ENCODE measurements around the gene TAL2. TPM values are rescaled to one million over a fixed set of nuclear protein-coding genes. Genes with fewer than 3 reads are reported as not detected.

Gene TAL2
- polyA plus RNA-seq, 1 experiment = 0.13 TPM

DNA sequence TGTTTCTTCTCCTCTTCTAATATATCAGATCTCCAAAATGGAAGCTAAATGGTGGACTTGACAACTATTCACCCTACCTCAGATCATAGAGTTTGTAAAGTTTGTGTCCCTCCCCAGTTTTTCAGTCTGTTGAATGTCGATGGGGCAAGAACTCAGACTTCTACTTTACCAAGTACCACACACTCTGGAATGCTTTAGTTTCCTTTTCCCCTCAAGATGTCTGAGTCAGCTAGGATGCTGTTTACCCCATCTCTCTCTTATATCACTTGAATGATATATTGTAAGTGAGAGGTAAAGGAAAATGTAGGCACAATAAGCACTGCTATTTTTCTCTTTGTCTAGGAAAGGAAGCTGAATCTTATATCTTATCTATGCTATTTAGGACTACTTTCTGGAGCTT lies 25.9 kb upstream of the TAL2 start:
- CTCF ChIA-PET = interaction anchor here (1.3 to 1.9 kb wide), 2 partner anchors 9 to 12 kb away, joined by 3 to 4 read pairs; no protein-coding TSS in a partner anchor
- POLR2A ChIA-PET = no interaction called here
- Histone ChIP-seq H3K27me3 (ENCODE audit: control insufficient read depth, insufficient read depth, low read length) (no peaks in the 10 kb centered on the region), H3K4me3 (ENCODE audit: low read depth, low read length) (no peak overlapping the region), H3K36me3 (ENCODE audit: control insufficient read depth, insufficient read depth, low read length) (no peaks in the 10 kb centered on the region)
- TF ChIP-seq, protein P1, sequence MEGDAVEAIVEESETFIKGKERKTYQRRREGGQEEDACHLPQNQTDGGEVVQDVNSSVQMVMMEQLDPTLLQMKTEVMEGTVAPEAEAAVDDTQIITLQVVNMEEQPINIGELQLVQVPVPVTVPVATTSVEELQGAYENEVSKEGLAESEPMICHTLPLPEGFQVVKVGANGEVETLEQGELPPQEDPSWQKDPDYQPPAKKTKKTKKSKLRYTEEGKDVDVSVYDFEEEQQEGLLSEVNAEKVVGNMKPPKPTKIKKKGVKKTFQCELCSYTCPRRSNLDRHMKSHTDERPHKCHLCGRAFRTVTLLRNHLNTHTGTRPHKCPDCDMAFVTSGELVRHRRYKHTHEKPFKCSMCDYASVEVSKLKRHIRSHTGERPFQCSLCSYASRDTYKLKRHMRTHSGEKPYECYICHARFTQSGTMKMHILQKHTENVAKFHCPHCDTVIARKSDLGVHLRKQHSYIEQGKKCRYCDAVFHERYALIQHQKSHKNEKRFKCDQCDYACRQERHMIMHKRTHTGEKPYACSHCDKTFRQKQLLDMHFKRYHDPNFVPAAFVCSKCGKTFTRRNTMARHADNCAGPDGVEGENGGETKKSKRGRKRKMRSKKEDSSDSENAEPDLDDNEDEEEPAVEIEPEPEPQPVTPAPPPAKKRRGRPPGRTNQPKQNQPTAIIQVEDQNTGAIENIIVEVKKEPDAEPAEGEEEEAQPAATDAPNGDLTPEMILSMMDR (IDR thresholded peaks at IDR 0.05; ENCODE audit: insufficient read depth, low read depth, low read length) = no peak
- no peak for DNase-seq (ENCODE audit: low read depth)

DNA sequence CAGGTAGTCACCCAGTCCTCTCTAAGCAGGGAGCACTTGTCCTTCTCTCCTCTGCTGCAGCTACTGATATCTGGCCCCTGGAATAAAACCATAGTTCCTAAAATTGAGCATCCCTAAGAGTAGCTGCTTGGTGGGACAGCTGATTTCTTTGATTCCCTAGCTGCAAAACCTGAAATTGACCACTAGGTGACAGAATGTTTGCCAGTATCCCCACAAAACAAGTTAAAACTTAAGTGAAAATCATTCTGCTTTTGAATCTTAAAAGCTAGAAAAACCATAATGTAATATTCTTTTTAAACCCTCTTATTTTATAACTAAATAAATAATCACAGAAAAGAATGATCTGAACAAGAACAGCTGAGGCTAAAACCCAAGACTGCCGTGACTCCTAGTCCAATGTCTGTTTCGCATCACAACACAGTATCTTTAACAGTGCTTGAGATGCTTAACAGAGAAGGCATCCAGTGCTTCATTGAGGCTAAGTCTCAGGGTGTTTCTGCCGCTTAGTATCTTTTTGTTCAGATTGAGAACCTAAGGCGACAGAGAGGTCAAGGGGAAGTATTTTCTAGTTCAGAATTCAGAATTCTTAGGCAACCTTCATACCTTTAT lies 24.4 kb upstream of the TAL2 start:
- no peak overlapping the region for H3K4me3 ChIP-seq (ENCODE audit: low read depth, low read length)
- H3K36me3 ChIP-seq (ENCODE audit: control insufficient read depth, insufficient read depth, low read length) = no peaks in the 10 kb centered on the region
- TF ChIP-seq, protein P1 (IDR thresholded peaks at IDR 0.05; ENCODE audit: insufficient read depth, low read depth, low read length) = peak; percentile 46
- DNase-seq (ENCODE audit: low read depth) = no peak
- ChIA-PET POLR2A (no interaction called here), CTCF (interaction anchor here (0.8 to 2.0 kb wide), 6 partner anchors 9 to 81 kb away, joined by 3 to 7 read pairs (median 4); no protein-coding TSS in a partner anchor)
- no peaks in the 10 kb centered on the region for H3K27me3 ChIP-seq (ENCODE audit: control insufficient read depth, insufficient read depth, low read length)

DNA sequence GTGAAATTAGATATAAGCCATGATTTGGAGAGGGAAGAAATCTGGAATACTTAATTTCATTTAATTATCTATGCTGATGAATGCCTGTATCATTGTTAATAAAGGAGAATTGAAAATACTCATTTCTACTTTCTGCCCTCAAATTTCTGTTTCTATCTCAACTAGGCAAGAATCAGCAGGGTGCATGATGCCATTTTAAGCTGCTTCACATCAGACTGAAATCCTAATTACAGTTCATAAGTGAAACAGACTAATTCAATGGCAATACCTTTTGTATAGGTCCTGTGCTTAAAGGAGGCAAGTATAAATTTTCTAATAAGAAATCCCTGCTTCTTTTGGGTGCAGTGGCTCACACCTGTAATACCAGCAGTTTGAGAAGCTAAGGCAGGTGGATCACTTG lies 22.3 kb upstream of the TAL2 start:
- Histone ChIP-seq H3K27me3 (ENCODE audit: control insufficient read depth, insufficient read depth, low read length) (no peaks in the 10 kb centered on the region), H3K4me3 (ENCODE audit: low read depth, low read length) (no peak overlapping the region), H3K36me3 (ENCODE audit: control insufficient read depth, insufficient read depth, low read length) (no peaks in the 10 kb centered on the region)
- TF ChIP-seq, protein P1 (IDR thresholded peaks at IDR 0.05; ENCODE audit: insufficient read depth, low read depth, low read length) = no peak
- ChIA-PET CTCF (interaction anchor here (0.7 to 1.4 kb wide), 3 partner anchors 8 to 241 kb away, joined by 3 to 4 read pairs (median 4); no protein-coding TSS in a partner anchor), POLR2A (no interaction called here)
- no peak for DNase-seq (ENCODE audit: low read depth)

DNA sequence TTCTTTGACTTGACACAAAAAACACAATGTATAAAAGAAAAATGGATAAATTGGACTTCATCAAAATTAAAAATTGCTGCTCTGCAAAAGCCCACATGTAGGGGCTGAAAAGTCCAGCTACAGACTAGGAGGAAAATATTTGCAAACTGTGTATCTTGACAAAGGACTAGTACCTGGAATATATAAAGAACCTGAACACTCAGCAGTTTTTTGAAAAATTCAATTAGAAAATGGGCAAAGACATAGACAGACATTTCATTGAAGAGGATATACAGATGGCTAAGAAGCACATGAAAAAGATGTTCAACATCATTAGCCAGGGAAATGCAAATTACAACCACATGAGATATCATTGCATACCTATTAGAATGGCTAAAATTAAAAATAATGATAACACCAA lies 18.5 kb upstream of the TAL2 start:
- no peak for DNase-seq (ENCODE audit: low read depth)
- H3K36me3 ChIP-seq (ENCODE audit: control insufficient read depth, insufficient read depth, low read length) = no peaks in the 10 kb centered on the region
- no peaks in the 10 kb centered on the region for H3K27me3 ChIP-seq (ENCODE audit: control insufficient read depth, insufficient read depth, low read length)
- TF ChIP-seq, protein P1 (IDR thresholded peaks at IDR 0.05; ENCODE audit: insufficient read depth, low read depth, low read length) = no peak
- ChIA-PET POLR2A (no interaction called here), CTCF (no interaction called here)
- H3K4me3 ChIP-seq (ENCODE audit: low read depth, low read length) = no peak overlapping the region

DNA sequence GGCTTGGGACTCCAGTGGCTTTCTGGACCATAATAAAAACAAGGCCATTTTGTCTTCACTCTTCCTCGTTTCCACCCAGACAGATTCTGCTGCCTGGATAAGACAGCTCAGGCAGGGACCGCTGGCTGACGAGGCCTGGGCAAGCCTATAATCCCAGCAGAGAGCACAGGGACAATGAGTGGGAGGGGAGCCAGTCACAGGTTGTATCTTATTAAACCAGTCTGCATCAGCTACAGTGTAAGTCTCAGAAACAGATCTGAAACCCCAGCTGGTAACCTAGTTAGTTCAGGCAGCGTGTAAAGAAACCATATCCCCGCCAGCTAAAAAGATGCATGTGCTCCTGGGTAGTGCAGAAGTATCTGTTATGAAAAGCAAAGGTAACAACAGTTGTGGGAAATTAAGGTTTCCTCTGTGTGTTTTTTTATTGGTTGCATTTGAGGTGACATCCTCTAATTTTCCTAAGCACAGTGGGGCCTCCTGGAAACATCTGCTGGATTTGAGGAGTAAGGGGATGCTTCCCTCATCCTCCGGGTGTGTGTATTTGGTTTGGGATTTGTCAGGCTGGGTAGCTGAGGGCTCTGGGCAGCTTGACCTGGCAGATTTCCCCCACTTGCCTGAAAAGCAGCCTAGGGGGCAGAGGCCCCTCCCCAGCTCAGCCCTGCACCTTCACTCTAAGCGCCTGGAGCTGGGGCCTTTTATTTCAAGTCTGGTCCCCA lies 15.2 kb upstream of the TAL2 start:
- H3K36me3 ChIP-seq (ENCODE audit: control insufficient read depth, insufficient read depth, low read length) = no peaks in the 10 kb centered on the region
- H3K4me3 ChIP-seq (ENCODE audit: low read depth, low read length) = no peak overlapping the region
- no peaks in the 10 kb centered on the region for H3K27me3 ChIP-seq (ENCODE audit: control insufficient read depth, insufficient read depth, low read length)
- TF ChIP-seq, protein P1 (IDR thresholded peaks at IDR 0.05; ENCODE audit: insufficient read depth, low read depth, low read length) = no peak
- ChIA-PET CTCF (interaction anchor here (0.9 to 1.5 kb wide), 3 partner anchors 9 to 71 kb away, joined by 3 to 5 read pairs (median 4); partner anchors contain the start of gene TMEM38B), POLR2A (no interaction called here)
- DNase-seq (ENCODE audit: low read depth) = no peak

Data from BJ (cell line).